DND-41 (cell line): ENCODE results near the gene TRUB2.

Experiments used
- ATAC-seq: fragments of 200-7000 bp; cut with Tn5 transposase; 3 replicates; pipeline ENCODE4 v1.9.1; 2021; ENCODE audit warnings: low read depth; ENCODE audit not compliant: insufficient read depth
- DNase-seq: peaks from one replicate; pipeline ENCODE4 v3.0.0-alpha.2; 2020
- H2AFZ ChIP-seq: 2 replicates; pipeline ENCODE4 v1.6.0; 2012; ENCODE audit warnings: low read depth, low read length
- H3K27ac ChIP-seq: 2 replicates; pipeline ENCODE4 v1.5.1; 2012; ENCODE audit warnings: low read length, inconsistent platforms
- H3K27me3 ChIP-seq: fragments of 200-600 bp; sonication (generic); 2 replicates; pipeline ENCODE4 v1.6.0; 2012; ENCODE audit warnings: low read length, mild to moderate bottlenecking, inconsistent platforms; ENCODE audit not compliant: insufficient read depth, poor library complexity
- H3K36me3 ChIP-seq: 2 replicates; pipeline ENCODE4 v1.5.1; 2012; ENCODE audit warnings: low read length, inconsistent platforms; ENCODE audit not compliant: insufficient read depth
- H3K4me1 ChIP-seq: 2 replicates; pipeline ENCODE4 v1.5.1; 2012; ENCODE audit warnings: mild to moderate bottlenecking, low read length; ENCODE audit not compliant: insufficient read depth
- H3K4me2 ChIP-seq: 2 replicates; pipeline ENCODE4 v1.6.0; 2012; ENCODE audit warnings: mild to moderate bottlenecking, moderate library complexity, low read length, inconsistent platforms; ENCODE audit not compliant: insufficient read depth
- H3K4me3 ChIP-seq, 2 experiments: fragments of 200-600 bp in 1 of 2; shearing (Covaris generic) in 1 of 2; 2 replicates each; pipeline ENCODE4 v1.5.1; 2012 to 2016; ENCODE audit warnings: inconsistent platforms in 2 of 2, low read length in 2 of 2, mild to moderate bottlenecking in 2 of 2, low read depth in 1 of 2, moderate library complexity in 1 of 2
- H3K79me2 ChIP-seq: 2 replicates; pipeline ENCODE4 v1.6.0; 2012; ENCODE audit warnings: low read length, inconsistent platforms; ENCODE audit not compliant: insufficient read depth
- H3K9ac ChIP-seq: 2 replicates; pipeline ENCODE4 v1.6.0; 2012; ENCODE audit warnings: low read depth, mild to moderate bottlenecking, inconsistent platforms, low read length, moderate library complexity
- H3K9me3 ChIP-seq: 2 replicates; pipeline ENCODE4 v1.5.1; 2012; ENCODE audit warnings: low read length, moderate library complexity, mild to moderate bottlenecking, inconsistent platforms; ENCODE audit not compliant: insufficient read depth, severe bottlenecking
- H4K20me1 ChIP-seq: 2 replicates; pipeline ENCODE4 v1.6.0; 2012; ENCODE audit warnings: low read length; ENCODE audit not compliant: insufficient read depth
- EZH2 ChIP-seq: IDR thresholded peaks from 3 replicates; pipeline ENCODE4 v1.6.1; 2012; ENCODE audit warnings: borderline replicate concordance, low read depth, mild to moderate bottlenecking, moderate library complexity, low read length, inconsistent platforms; ENCODE audit not compliant: severe bottlenecking
- TF ChIP-seq, protein P1 (sequence below): IDR thresholded peaks from 2 replicates; pipeline ENCODE4 v1.5.1; 2012; ENCODE audit warnings: borderline replicate concordance, low read length, moderate library complexity, mild to moderate bottlenecking; ENCODE audit not compliant: poor library complexity, severe bottlenecking; ENCODE audit errors: extremely low read depth

Gene TRUB2

DNA sequence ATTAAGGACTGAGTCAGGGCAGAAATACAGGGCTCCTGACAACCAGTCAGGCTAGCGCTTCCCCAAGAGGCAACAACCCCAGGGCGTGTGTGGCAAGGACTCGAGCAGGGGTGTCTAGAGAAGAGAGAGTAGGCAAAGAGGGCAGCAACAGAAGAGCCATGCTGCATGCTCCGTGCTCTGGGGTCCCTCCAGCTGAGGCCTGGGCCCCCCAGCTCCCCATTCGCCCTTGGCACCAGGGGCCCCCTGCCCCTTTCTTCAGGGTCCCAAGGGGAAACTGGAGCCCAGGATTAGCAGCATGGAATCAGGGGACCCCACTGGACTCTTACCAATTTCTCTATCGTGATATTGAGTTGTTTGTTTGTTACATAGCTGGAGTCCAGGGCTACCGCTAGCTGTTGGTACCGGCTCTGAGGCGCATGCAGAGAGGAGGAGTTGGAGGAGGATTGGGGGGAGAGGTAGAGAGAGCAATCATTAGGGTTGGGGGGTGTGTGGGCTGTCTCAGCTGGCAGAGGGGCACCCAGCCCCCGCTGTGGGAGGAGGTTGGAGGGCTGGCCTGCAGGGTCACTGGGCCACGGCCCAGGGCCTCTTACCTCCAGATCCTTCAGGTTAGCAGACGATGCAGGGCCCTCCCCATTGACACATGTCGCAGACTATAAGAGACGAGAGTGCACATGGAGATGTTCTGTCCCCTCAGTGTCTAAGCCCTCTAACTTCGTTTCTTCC lies 55.2 kb downstream of the TRUB2 start:
- Histone ChIP-seq H3K79me2 (no peaks in the 10 kb centered on the region), H3K4me1 (no peaks in the 10 kb centered on the region), H3K27ac (no peak overlapping the region), H3K36me3 (peaks cover 32% of the 10 kb centered on the region), H2AFZ (no peak overlapping the region), H3K4me3 (no peak overlapping the region), H4K20me1 (no peaks in the 10 kb centered on the region), H3K9me3 (no peaks in the 10 kb centered on the region), H3K27me3 (no peaks in the 10 kb centered on the region), H3K4me2 (no peak overlapping the region), H3K9ac (no peak overlapping the region)
- ATAC-seq = no peak
- DNase-seq = no peak
- no peak for TF ChIP-seq EZH2
- TF ChIP-seq, protein P1, sequence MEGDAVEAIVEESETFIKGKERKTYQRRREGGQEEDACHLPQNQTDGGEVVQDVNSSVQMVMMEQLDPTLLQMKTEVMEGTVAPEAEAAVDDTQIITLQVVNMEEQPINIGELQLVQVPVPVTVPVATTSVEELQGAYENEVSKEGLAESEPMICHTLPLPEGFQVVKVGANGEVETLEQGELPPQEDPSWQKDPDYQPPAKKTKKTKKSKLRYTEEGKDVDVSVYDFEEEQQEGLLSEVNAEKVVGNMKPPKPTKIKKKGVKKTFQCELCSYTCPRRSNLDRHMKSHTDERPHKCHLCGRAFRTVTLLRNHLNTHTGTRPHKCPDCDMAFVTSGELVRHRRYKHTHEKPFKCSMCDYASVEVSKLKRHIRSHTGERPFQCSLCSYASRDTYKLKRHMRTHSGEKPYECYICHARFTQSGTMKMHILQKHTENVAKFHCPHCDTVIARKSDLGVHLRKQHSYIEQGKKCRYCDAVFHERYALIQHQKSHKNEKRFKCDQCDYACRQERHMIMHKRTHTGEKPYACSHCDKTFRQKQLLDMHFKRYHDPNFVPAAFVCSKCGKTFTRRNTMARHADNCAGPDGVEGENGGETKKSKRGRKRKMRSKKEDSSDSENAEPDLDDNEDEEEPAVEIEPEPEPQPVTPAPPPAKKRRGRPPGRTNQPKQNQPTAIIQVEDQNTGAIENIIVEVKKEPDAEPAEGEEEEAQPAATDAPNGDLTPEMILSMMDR = no peak

DNA sequence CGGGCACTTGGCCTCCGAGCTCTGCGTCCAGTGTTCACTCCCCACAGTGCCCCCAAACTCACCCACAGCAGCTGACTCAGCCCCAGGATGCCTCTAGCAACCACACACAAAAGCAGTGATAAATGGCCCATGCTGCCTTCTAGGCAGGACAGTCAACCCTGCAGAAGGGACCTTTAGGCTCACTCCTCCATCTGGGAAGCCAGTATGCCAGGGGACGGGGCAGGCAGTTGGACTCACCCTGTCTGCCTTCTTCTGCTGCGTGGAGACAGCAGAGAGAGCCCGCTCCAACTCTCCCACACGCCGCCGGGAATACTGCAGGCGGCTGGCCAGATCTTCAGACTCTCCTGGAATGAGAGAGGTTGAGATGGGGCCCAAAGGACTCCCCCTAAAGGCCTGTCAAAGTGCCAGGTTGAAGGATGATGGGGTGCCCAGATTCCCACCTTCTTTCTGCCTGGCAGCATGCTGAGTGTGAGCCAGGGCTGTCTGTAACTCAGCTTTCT lies 56.8 kb downstream of the TRUB2 start:
- H3K9me3 ChIP-seq = no peaks in the 10 kb centered on the region

DNA sequence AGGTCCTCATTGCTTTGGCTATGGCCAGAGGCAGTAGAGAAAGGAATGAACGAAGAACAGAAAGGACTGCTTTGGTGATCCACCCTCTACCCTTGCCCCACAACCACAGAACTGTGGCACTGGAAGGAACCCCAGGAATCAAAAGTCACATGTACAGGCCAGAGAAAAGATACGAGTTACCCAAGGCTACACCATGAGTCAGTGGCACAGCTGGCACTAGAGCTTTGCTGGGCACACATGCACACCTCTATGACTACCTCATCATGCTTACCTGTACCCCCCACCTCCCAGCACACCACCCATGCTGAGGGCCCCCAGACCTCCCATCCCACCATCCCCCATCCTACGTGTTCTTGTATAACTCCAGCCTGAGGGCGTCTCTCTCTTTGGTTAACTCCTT lies 59.6 kb downstream of the TRUB2 start:
- no peak overlapping the region for H3K9ac ChIP-seq
- H3K79me2 ChIP-seq = no peaks in the 10 kb centered on the region
- H3K4me1 ChIP-seq = no peaks in the 10 kb centered on the region
- no peaks in the 10 kb centered on the region for H3K27me3 ChIP-seq
- H3K4me2 ChIP-seq = no peak overlapping the region
- H3K9me3 ChIP-seq = no peaks in the 10 kb centered on the region
- H4K20me1 ChIP-seq = no peaks in the 10 kb centered on the region
- H3K27ac ChIP-seq = no peak overlapping the region
- H3K36me3 ChIP-seq = peaks cover 55% of the 10 kb centered on the region
- no peak overlapping the region for H2AFZ ChIP-seq
- TF ChIP-seq, protein P1 = no peak
- no peak for TF ChIP-seq EZH2
- ATAC-seq = no peak
- no peak for DNase-seq
- H3K4me3 ChIP-seq = no peak overlapping the region

More for the DNA sequence above, 56.8 kb downstream of the TRUB2 start:
- Histone ChIP-seq H3K9ac (no peak overlapping the region), H4K20me1 (no peaks in the 10 kb centered on the region), H3K36me3 (peaks cover 36% of the 10 kb centered on the region), H3K4me1 (no peaks in the 10 kb centered on the region), H2AFZ (no peak overlapping the region), H3K27me3 (no peaks in the 10 kb centered on the region), H3K79me2 (no peaks in the 10 kb centered on the region), H3K4me2 (no peak overlapping the region), H3K4me3 (no peak overlapping the region), H3K27ac (no peak overlapping the region)
- no peak for ATAC-seq
- TF ChIP-seq, protein P1 = no peak
- no peak for TF ChIP-seq EZH2
- DNase-seq = no peak
